Measurements from ENCODE around the gene ROBO1.
"Not testable (repeated sequence)": the region's sequence is repeated elsewhere in the genome, so short reads cannot be mapped to it uniquely, and the experiment has no call there.

ROBO1 gene

GRCh38 chr3:78724364-78724763 is 1043.4 kb downstream of the ROBO1 start:
- not testable (repeated sequence) for H3K4me3 ChIP-seq, H3K27ac ChIP-seq

GRCh38 chr3:78721771-78722543 is 1045.8 kb downstream of the ROBO1 start:
- Histone ChIP-seq H3K27ac (no peak overlapping the region), H3K4me3 (no peak overlapping the region)

GRCh38 chr3:78718707-78719106 is 1049.1 kb downstream of the ROBO1 start:
- no peak overlapping the region for H3K27ac ChIP-seq
- H3K4me3 ChIP-seq, result no peak overlapping the region

- Histone ChIP-seq H3K4me3 (no peak overlapping the region), H3K27ac (no peak overlapping the region)
Measured at GRCh38 chr3:78717041-78717440, 1050.8 kb downstream of the ROBO1 start.

- H3K4me3 ChIP-seq, result no peak overlapping the region
- no peak overlapping the region for H3K27ac ChIP-seq
Measured at GRCh38 chr3:78712941-78713340, 1054.9 kb downstream of the ROBO1 start.

GRCh38 chr3:78712270-78712669 is 1055.5 kb downstream of the ROBO1 start:
- Histone ChIP-seq H3K27ac (no peak overlapping the region), H3K4me3 (no peak overlapping the region)

- Histone ChIP-seq H3K27ac (no peak overlapping the region), H3K4me3 (no peak overlapping the region)
Measured at GRCh38 chr3:78708565-78709073, 1059.2 kb downstream of the ROBO1 start.

- Histone ChIP-seq H3K27ac (no peak overlapping the region), H3K4me3 (no peak overlapping the region)
Measured at GRCh38 chr3:78707609-78708008, 1060.2 kb downstream of the ROBO1 start.

- no peak overlapping the region for H3K27ac ChIP-seq
Measured at GRCh38 chr3:78706906-78707523, 1060.8 kb downstream of the ROBO1 start.

GRCh38 chr3:78703944-78704343 is 1063.9 kb downstream of the ROBO1 start:
- no peak overlapping the region for H3K27ac ChIP-seq
- no peak overlapping the region for H3K4me3 ChIP-seq

More at GRCh38 chr3:78706906-78707523, 1060.8 kb downstream of the ROBO1 start:
- no peak overlapping the region for H3K4me3 ChIP-seq

GRCh38 chr3:78701537-78701936 is 1066.3 kb downstream of the ROBO1 start:
- Histone ChIP-seq H3K4me3 (no peak overlapping the region), H3K27ac (no peak overlapping the region)

- no peak overlapping the region for H3K4me3 ChIP-seq
- no peak overlapping the region for H3K27ac ChIP-seq
Measured at GRCh38 chr3:78698431-78698830, 1069.4 kb downstream of the ROBO1 start.

GRCh38 chr3:78697426-78697825 is 1070.4 kb downstream of the ROBO1 start:
- Histone ChIP-seq H3K27ac (no peak overlapping the region), H3K4me3 (no peak overlapping the region)

GRCh38 chr3:78690766-78691165 is 1077.0 kb downstream of the ROBO1 start:
- H3K4me3 ChIP-seq, result no peak overlapping the region
- H3K27ac ChIP-seq, result no peak overlapping the region

- H3K4me3 ChIP-seq, result no peak overlapping the region
- H3K27ac ChIP-seq, result no peak overlapping the region
Measured at GRCh38 chr3:78689378-78689777, 1078.4 kb downstream of the ROBO1 start.

- Histone ChIP-seq H3K4me3 (no peak overlapping the region), H3K27ac (no peak overlapping the region)
Measured at GRCh38 chr3:78687520-78687919, 1080.3 kb downstream of the ROBO1 start.

GRCh38 chr3:78683284-78683683 is 1084.5 kb downstream of the ROBO1 start:
- Histone ChIP-seq H3K27ac (no peak overlapping the region), H3K4me3 (no peak overlapping the region)

- not testable (repeated sequence) for H3K4me3 ChIP-seq, H3K27ac ChIP-seq
Measured at GRCh38 chr3:78675119-78675805, 1092.5 kb downstream of the ROBO1 start.

GRCh38 chr3:78670746-78671145 is 1097.1 kb downstream of the ROBO1 start:
- Histone ChIP-seq H3K27ac (no peak overlapping the region), H3K4me3 (no peak overlapping the region)

GRCh38 chr3:78670094-78670493 is 1097.7 kb downstream of the ROBO1 start:
- Histone ChIP-seq H3K4me3 (no peak overlapping the region), H3K27ac (no peak overlapping the region)

- Histone ChIP-seq H3K4me3 (no peak overlapping the region), H3K27ac (no peak overlapping the region)
Measured at GRCh38 chr3:78668302-78668701, 1099.5 kb downstream of the ROBO1 start.

Data from skin epidermis (tissue), 12 donors.